ENCODE data around the gene TRIM42. TPM values are rescaled to one million over a fixed set of nuclear protein-coding genes. Genes with fewer than 3 reads are reported as not detected.

TRIM42 gene
- total RNA-seq, 1 donor from 2014 or later: not detected

GRCh38 chr3:140702281-140702680, 24.4 kb downstream of the TRIM42 start:
- Mint-ChIP-seq H3K27ac (ENCODE audit: unreplicated experiment) (no peak overlapping the region), H3K9me3 (ENCODE audit: unreplicated experiment) (no peaks in the 10 kb centered on the region), H3K36me3 (ENCODE audit: low read depth, unreplicated experiment) (no peaks in the 10 kb centered on the region), H3K4me1 (ENCODE audit: unreplicated experiment) (no peaks in the 10 kb centered on the region), H3K27me3 (ENCODE audit: unreplicated experiment) (no peaks in the 10 kb centered on the region), H3K4me3 (ENCODE audit: unreplicated experiment) (no peak overlapping the region)
- TF ChIP-seq CTCF (IDR thresholded peaks at IDR 0.05; ENCODE audit: unreplicated experiment): no peak
- no peak for DNase-seq (ENCODE audit: low spot score)

- no peak overlapping the region for H3K27ac Mint-ChIP-seq (ENCODE audit: unreplicated experiment)
- no peak overlapping the region for H3K4me3 Mint-ChIP-seq (ENCODE audit: unreplicated experiment)
- H3K27me3 Mint-ChIP-seq (ENCODE audit: unreplicated experiment): no peaks in the 10 kb centered on the region
- DNase-seq (ENCODE audit: low spot score): no peak
- no peak for TF ChIP-seq CTCF (IDR thresholded peaks at IDR 0.05; ENCODE audit: unreplicated experiment)
- no peaks in the 10 kb centered on the region for H3K9me3 Mint-ChIP-seq (ENCODE audit: unreplicated experiment)
- H3K36me3 Mint-ChIP-seq (ENCODE audit: low read depth, unreplicated experiment): no peaks in the 10 kb centered on the region
- no peaks in the 10 kb centered on the region for H3K4me1 Mint-ChIP-seq (ENCODE audit: unreplicated experiment)
These were observed 25.6 kb downstream of the TRIM42 start for GRCh38 chr3:140703496-140703895.

GRCh38 chr3:140704733-140705132, 26.9 kb downstream of the TRIM42 start:
- peaks cover 2% of the 10 kb centered on the region for H3K27me3 Mint-ChIP-seq (ENCODE audit: unreplicated experiment)
- DNase-seq (ENCODE audit: low spot score): no peak
- no peak overlapping the region for H3K4me3 Mint-ChIP-seq (ENCODE audit: unreplicated experiment)
- H3K4me1 Mint-ChIP-seq (ENCODE audit: unreplicated experiment): no peaks in the 10 kb centered on the region
- H3K36me3 Mint-ChIP-seq (ENCODE audit: low read depth, unreplicated experiment): no peaks in the 10 kb centered on the region
- TF ChIP-seq CTCF (IDR thresholded peaks at IDR 0.05; ENCODE audit: unreplicated experiment): no peak
- H3K9me3 Mint-ChIP-seq (ENCODE audit: unreplicated experiment): no peaks in the 10 kb centered on the region
- no peak overlapping the region for H3K27ac Mint-ChIP-seq (ENCODE audit: unreplicated experiment)

GRCh38 chr3:140705954-140706353, 28.1 kb downstream of the TRIM42 start:
- no peak for DNase-seq (ENCODE audit: low spot score)
- H3K4me3 Mint-ChIP-seq (ENCODE audit: unreplicated experiment): no peak overlapping the region
- no peaks in the 10 kb centered on the region for H3K4me1 Mint-ChIP-seq (ENCODE audit: unreplicated experiment)
- TF ChIP-seq CTCF (IDR thresholded peaks at IDR 0.05; ENCODE audit: unreplicated experiment): no peak
- no peaks in the 10 kb centered on the region for H3K9me3 Mint-ChIP-seq (ENCODE audit: unreplicated experiment)
- peaks cover 2% of the 10 kb centered on the region for H3K27me3 Mint-ChIP-seq (ENCODE audit: unreplicated experiment)
- no peaks in the 10 kb centered on the region for H3K36me3 Mint-ChIP-seq (ENCODE audit: low read depth, unreplicated experiment)
- H3K27ac Mint-ChIP-seq (ENCODE audit: unreplicated experiment): no peak overlapping the region

GRCh38 chr3:140706360-140706759, 28.5 kb downstream of the TRIM42 start:
- TF ChIP-seq CTCF (IDR thresholded peaks at IDR 0.05; ENCODE audit: unreplicated experiment): no peak
- Mint-ChIP-seq H3K4me3 (ENCODE audit: unreplicated experiment) (no peak overlapping the region), H3K27ac (ENCODE audit: unreplicated experiment) (no peak overlapping the region), H3K36me3 (ENCODE audit: low read depth, unreplicated experiment) (no peaks in the 10 kb centered on the region), H3K27me3 (ENCODE audit: unreplicated experiment) (peaks cover 2% of the 10 kb centered on the region), H3K4me1 (ENCODE audit: unreplicated experiment) (no peaks in the 10 kb centered on the region), H3K9me3 (ENCODE audit: unreplicated experiment) (no peaks in the 10 kb centered on the region)
- no peak for DNase-seq (ENCODE audit: low spot score)
